Activated CD8-positive, alpha-beta T cell treated with anti-CD3 and anti-CD28 coated beads, Interleukin-2, amount 10 ng/mL, durations not matched to agents 7 days and 5 days (primary cell): ENCODE data around the gene BCORL1. TPM values are rescaled to one million over a fixed set of nuclear protein-coding genes. Genes with fewer than 3 reads are reported as not detected.

ENCODE experiments used
- ATAC-seq: fragments of 150-1000 bp; cut with Tn5 transposase; one replicate; pipeline ENCODE4 v1.10.0; 2021; ENCODE audit warnings: moderate library complexity
- CTCF ChIA-PET: fragments of 350-600 bp; sonication (Branson Sonifier 250); formaldehyde crosslinking; loops from one replicate; lab custom pipeline; 2021; ENCODE audit warnings: antibody characterized with exemption; lab: Charles Lee
- POLR2A ChIA-PET: fragments of 350-600 bp; sonication (Branson Sonifier 250); formaldehyde crosslinking; loops from one replicate; lab custom pipeline; 2021; ENCODE audit warnings: antibody characterized with exemption; lab: Charles Lee
- DNase-seq: peaks from one replicate; pipeline ENCODE4 v3.0.0-alpha.2; 2020
- H3K27ac Mint-ChIP-seq: one replicate; pipeline ENCODE4 v1.8.0; 2021; ENCODE audit warnings: mild to moderate bottlenecking, mixed read lengths
- H3K27me3 Mint-ChIP-seq: one replicate; pipeline ENCODE4 v1.8.0; 2021; ENCODE audit warnings: low read depth, mixed read lengths
- H3K36me3 Mint-ChIP-seq: one replicate; pipeline ENCODE4 v1.8.0; 2021; ENCODE audit warnings: low read depth, mixed read lengths
- H3K4me1 Mint-ChIP-seq: one replicate; pipeline ENCODE4 v1.8.0; 2021; ENCODE audit warnings: low read depth, mixed read lengths
- H3K4me3 Mint-ChIP-seq: one replicate; pipeline ENCODE4 v1.8.0; 2021; ENCODE audit warnings: mild to moderate bottlenecking, mixed read lengths
- H3K9me3 Mint-ChIP-seq: one replicate; pipeline ENCODE4 v1.8.0; 2022; ENCODE audit warnings: mixed read lengths; ENCODE audit not compliant: insufficient read depth
- total RNA-seq, 2 experiments: library from RNA; stranded (reverse); gene quantifications; one replicate each; pipeline ENCODE4 v1.2.3, GENCODE V29; 2021

BCORL1 gene, protein sequence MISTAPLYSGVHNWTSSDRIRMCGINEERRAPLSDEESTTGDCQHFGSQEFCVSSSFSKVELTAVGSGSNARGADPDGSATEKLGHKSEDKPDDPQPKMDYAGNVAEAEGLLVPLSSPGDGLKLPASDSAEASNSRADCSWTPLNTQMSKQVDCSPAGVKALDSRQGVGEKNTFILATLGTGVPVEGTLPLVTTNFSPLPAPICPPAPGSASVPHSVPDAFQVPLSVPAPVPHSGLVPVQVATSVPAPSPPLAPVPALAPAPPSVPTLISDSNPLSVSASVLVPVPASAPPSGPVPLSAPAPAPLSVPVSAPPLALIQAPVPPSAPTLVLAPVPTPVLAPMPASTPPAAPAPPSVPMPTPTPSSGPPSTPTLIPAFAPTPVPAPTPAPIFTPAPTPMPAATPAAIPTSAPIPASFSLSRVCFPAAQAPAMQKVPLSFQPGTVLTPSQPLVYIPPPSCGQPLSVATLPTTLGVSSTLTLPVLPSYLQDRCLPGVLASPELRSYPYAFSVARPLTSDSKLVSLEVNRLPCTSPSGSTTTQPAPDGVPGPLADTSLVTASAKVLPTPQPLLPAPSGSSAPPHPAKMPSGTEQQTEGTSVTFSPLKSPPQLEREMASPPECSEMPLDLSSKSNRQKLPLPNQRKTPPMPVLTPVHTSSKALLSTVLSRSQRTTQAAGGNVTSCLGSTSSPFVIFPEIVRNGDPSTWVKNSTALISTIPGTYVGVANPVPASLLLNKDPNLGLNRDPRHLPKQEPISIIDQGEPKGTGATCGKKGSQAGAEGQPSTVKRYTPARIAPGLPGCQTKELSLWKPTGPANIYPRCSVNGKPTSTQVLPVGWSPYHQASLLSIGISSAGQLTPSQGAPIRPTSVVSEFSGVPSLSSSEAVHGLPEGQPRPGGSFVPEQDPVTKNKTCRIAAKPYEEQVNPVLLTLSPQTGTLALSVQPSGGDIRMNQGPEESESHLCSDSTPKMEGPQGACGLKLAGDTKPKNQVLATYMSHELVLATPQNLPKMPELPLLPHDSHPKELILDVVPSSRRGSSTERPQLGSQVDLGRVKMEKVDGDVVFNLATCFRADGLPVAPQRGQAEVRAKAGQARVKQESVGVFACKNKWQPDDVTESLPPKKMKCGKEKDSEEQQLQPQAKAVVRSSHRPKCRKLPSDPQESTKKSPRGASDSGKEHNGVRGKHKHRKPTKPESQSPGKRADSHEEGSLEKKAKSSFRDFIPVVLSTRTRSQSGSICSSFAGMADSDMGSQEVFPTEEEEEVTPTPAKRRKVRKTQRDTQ (N-terminal part only)
- total RNA-seq = 10 to 100 TPM in 1 of 2 experiments, 1 to 10 TPM in 1; 9.7 to 10.9 TPM

DNA sequence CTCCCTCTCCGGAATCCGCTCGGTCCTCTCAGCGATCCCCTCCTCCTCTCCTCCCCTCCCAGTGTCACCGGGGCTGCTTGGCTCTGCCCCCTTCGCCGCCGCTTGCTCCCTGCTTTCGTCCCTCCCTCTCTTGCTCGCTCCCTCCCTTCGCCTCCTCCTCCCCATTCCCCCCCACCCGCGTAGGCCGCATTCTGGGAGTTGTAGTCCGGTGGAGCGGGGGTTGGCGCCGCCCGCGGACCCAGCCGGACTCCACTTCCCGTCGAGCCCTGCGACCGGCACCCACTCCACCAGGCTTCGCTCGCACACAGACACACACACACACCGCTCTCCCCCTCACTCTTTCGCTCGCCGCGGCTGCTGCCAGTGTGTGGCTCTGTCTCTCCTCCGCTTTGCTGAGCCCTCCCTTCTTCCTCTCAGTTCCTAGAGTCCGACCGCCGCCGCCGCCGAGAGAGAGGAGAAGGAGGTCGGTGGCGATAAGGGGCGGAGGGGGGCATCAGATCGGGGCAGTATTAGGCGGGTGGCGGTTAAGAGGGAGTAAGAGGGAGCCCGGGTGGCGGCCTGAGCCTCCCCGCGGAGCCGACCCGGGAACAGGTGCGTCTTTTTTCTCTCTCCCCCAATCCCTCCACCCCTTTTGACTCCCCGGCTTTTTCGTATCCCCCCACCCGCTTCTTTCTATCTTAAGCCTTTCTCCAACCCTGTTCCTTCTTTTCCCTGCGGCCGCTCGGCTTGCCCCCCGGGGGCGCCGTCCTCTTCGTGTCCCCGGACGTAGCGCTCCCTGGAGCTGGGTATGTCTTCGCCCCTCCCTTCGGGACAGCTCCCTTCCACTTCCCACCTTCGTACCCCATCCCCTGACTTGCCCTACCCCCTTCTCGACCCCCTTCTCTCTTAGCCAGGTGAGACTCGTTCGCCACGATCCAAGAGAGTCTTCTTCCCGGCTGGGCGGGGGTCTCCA, at the start of gene BCORL1:
BCORL1 (plus strand) TSS at position 336 of the 952 bp plus-strand sequence. CDS start 22,597 bp downstream, outside the sequence.
- ChIA-PET CTCF (interaction anchor here (0.7 to 1.0 kb wide), 2 partner anchors 57 to 956 kb away, joined by 3 read pairs; no protein-coding TSS in a partner anchor), POLR2A (interaction anchor here (0.7 kb wide), 3 partner anchors 11 to 184 kb away, joined by 3 to 4 read pairs (median 4); partner anchors contain the start of gene UTP14A)
- H3K4me3 Mint-ChIP-seq = no peak within 1 kb of the TSS
- ATAC-seq = peak; percentile 88
- H3K27me3 Mint-ChIP-seq = peaks cover 2% of the 10 kb centered on the region
- DNase-seq = peak; percentile 92
- H3K27ac Mint-ChIP-seq = peak within 1 kb of the TSS; percentile 80
- H3K4me1 Mint-ChIP-seq = peaks cover 27% of the 10 kb centered on the region
- H3K9me3 Mint-ChIP-seq = no peaks in the 10 kb centered on the region
- H3K36me3 Mint-ChIP-seq = no peaks in the 10 kb centered on the region

DNA sequence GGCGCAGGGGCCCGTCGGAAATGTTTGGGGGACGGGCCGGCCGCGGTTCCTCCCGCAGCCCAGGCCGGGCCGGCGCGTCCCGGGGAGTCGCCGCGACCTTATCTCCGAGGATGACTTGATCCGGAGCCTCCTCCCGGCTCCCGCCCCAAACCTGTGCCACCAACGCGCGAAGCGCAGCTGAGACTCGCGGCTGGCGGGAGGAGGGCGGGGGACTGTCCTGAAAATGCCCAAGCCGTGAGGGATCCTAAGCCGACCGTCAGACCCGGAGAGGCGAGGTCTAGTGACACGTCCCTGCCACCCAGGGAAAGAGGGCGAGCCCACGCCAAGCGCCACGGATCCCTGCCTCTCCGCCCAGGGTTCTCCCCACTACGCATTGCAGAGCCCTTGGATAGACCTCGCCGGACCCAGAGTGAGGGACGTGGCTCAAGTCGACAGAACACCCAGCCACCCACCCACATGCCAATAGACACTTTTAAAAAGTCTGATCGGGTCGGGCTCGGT, 49.6 kb upstream of the BCORL1 start:
- Mint-ChIP-seq H3K4me3 (peak overlapping the region; percentile 43), H3K27ac (no peak overlapping the region), H3K4me1 (peaks cover 5% of the 10 kb centered on the region), H3K27me3 (peaks cover 9% of the 10 kb centered on the region), H3K9me3 (no peaks in the 10 kb centered on the region), H3K36me3 (peaks cover 4% of the 10 kb centered on the region)
- POLR2A ChIA-PET = no interaction called here
- ATAC-seq (no peak), DNase-seq (no peak)
- CTCF ChIA-PET = no interaction called here

DNA sequence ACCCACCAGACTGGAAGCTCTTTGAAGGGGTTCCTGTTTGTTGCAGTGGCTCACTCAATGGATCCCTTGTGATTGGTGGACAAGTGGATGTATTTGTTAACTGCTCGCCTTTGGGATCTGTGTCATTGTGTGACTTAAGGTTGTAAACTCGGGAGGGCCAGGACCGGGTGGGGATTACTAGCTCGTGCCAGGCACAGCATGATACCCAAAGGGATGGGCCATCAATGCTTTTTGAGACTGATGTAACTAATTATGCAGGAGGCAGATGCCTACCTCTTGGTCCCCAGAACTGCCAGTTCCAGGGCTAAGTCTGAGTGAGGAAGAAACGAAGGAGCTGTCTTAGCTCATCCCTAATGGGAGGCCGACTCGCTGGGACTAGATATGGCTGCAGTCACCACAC, 48.7 kb upstream of the BCORL1 start:
- ChIA-PET POLR2A (no interaction called here), CTCF (interaction anchor here (1.6 kb wide), 1 partner anchor 8 kb away, joined by 5 read pairs; no protein-coding TSS in a partner anchor)
- H3K27ac Mint-ChIP-seq = no peak overlapping the region
- H3K4me1 Mint-ChIP-seq = peaks cover 12% of the 10 kb centered on the region
- no peaks in the 10 kb centered on the region for H3K9me3 Mint-ChIP-seq
- ATAC-seq (no peak), DNase-seq (no peak)
- peaks cover 4% of the 10 kb centered on the region for H3K36me3 Mint-ChIP-seq
- peaks cover 14% of the 10 kb centered on the region for H3K27me3 Mint-ChIP-seq
- H3K4me3 Mint-ChIP-seq = peak overlapping the region; percentile 53

DNA sequence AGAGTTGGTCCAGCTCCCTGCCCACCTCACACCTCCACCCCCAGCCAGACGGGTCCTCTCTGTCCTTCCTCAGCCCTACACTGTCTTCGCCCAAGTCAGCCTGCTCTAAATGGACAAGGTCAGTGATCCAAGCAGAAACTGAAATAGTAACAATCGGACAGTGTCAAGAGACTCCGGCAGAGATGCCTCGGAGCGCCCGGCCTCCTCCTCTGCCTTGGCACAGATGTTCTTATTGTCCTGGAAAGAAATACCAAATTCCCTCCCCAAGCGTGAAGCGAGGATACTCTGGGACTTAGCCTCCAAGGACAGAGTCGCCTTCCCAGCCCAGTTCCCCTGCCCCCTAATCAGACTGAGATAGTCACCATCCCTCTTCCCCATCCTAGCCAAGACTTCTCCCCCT, 48.0 kb upstream of the BCORL1 start:
- H3K4me1 Mint-ChIP-seq = peaks cover 12% of the 10 kb centered on the region
- POLR2A ChIA-PET = interaction anchor here (1.2 kb wide), 1 partner anchor 24 kb away, joined by 3 read pairs; no protein-coding TSS in a partner anchor
- CTCF ChIA-PET = interaction anchor here (1.6 kb wide), 1 partner anchor 9 kb away, joined by 5 read pairs; no protein-coding TSS in a partner anchor
- H3K9me3 Mint-ChIP-seq = no peaks in the 10 kb centered on the region
- H3K4me3 Mint-ChIP-seq = no peak overlapping the region
- H3K27ac Mint-ChIP-seq = no peak overlapping the region
- H3K36me3 Mint-ChIP-seq = no peaks in the 10 kb centered on the region
- DNase-seq = no peak
- no peak for ATAC-seq
- peaks cover 17% of the 10 kb centered on the region for H3K27me3 Mint-ChIP-seq

DNA sequence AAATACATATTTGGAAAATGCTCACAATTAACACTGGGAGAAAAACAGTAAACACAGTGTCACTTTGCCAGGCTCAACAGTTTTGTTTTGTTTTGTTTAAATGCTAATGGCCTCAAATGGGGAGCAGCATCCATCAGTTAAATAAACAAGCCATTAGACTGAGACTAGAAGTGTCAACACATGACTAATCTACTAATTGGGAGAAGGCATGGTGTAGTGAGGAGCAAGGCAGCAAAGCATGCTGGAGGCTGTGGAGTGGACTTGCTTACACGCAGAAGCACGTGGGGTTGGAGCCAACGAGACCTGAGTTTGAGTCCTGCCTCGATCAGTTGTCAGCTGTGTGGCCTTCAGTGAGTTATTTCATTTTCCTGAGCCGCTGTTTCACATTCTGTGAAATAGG, 47.5 kb upstream of the BCORL1 start:
- H3K4me1 Mint-ChIP-seq = peaks cover 12% of the 10 kb centered on the region
- no peaks in the 10 kb centered on the region for H3K36me3 Mint-ChIP-seq
- ATAC-seq (no peak), DNase-seq (no peak)
- H3K27me3 Mint-ChIP-seq = peaks cover 17% of the 10 kb centered on the region
- no peaks in the 10 kb centered on the region for H3K9me3 Mint-ChIP-seq
- H3K27ac Mint-ChIP-seq = no peak overlapping the region
- no peak overlapping the region for H3K4me3 Mint-ChIP-seq
- ChIA-PET POLR2A (interaction anchor here (1.2 kb wide), 1 partner anchor 23 kb away, joined by 3 read pairs; no protein-coding TSS in a partner anchor), CTCF (no interaction called here)

DNA sequence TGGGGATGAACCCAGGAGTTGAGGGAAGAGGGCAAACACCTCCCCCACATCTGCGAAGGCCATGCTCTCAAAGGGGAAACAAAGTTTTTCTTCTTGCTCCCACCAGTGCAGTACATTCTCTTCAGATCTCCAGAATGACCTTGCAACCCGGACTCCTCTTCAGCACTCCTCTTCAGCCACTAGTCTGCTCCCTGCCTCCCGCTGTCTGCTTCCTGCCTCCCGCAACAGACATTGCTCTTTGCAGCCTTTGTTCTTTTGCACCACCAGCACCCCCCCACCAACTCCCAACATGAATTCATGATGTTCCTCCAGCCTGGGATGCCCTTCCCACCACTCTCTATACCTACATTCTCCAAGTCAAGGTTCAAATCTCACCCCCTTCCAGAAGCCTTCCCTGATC, 44.4 kb upstream of the BCORL1 start:
- ChIA-PET POLR2A (no interaction called here), CTCF (no interaction called here)
- peaks cover 15% of the 10 kb centered on the region for H3K4me1 Mint-ChIP-seq
- no peaks in the 10 kb centered on the region for H3K9me3 Mint-ChIP-seq
- ATAC-seq (no peak), DNase-seq (no peak)
- H3K27ac Mint-ChIP-seq = no peak overlapping the region
- H3K4me3 Mint-ChIP-seq = no peak overlapping the region
- H3K36me3 Mint-ChIP-seq = no peaks in the 10 kb centered on the region
- peaks cover 20% of the 10 kb centered on the region for H3K27me3 Mint-ChIP-seq

DNA sequence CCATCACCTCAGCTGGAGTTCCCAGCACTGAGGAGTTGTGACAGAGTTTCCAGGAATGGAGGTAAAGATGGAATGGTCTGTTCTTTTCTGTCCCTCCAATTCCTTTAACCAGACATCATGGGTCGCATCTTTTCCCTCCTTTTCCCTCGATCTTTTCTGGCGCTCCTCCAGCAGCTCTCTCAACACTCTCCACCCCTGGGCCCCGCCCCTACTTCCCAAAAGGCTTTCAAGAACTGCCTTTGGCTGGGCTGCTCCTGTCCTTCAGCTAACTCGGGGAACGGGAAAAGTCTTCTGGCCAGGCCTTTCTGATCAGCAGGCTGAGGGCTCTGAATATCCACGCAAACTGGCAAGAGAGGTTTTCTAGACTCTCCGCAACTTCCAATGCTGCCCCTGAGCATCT, 42.4 kb upstream of the BCORL1 start:
- ChIA-PET POLR2A (no interaction called here), CTCF (no interaction called here)
- DNase-seq = no peak
- peaks cover 11% of the 10 kb centered on the region for H3K27me3 Mint-ChIP-seq
- H3K27ac Mint-ChIP-seq = no peak overlapping the region
- peaks cover 15% of the 10 kb centered on the region for H3K4me1 Mint-ChIP-seq
- no peak for ATAC-seq
- H3K4me3 Mint-ChIP-seq = no peak overlapping the region
- no peaks in the 10 kb centered on the region for H3K9me3 Mint-ChIP-seq
- H3K36me3 Mint-ChIP-seq = no peaks in the 10 kb centered on the region

DNA sequence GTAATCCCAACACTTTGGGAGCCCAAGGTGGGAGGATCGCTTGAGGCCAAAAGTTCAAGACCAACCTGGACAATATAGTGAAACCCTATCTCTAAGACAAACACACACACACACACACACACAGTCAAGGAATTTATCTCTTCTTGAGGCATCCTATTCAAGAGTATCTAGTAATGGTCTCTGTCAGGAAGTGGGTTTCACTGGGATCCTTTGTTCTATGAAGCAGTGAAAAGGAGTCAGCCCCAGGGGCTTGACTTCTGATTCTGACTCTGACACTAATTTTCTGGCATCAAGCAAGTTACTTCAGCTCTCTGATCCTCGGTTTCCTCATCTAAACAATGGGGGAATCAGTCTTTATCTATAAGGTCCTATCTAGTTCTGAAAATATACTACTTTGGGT, 41.7 kb upstream of the BCORL1 start:
- CTCF ChIA-PET = no interaction called here
- no peak overlapping the region for H3K27ac Mint-ChIP-seq
- no peak for ATAC-seq

DNA sequence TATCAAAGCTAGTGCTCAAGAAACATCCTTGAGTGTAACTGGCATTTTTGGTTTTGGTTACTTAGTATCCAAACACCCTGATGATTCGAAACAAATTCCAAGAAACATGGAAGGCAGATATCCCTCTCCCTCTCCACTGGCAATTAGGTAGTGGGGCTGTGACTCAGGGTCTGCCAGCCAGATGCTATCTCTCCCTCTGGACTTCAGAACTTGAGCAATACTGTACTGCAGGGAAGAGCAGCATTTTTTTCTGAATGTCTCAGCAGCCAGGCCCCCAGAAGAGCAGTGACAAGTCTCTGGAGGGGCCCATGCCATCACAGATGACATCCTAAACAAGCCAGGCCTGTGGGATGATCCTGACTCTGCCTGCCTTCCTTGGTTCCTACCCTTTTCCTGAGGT, 37.3 kb upstream of the BCORL1 start:
- Mint-ChIP-seq H3K9me3 (no peaks in the 10 kb centered on the region), H3K36me3 (no peaks in the 10 kb centered on the region), H3K4me1 (peaks cover 8% of the 10 kb centered on the region), H3K27ac (no peak overlapping the region), H3K4me3 (no peak overlapping the region), H3K27me3 (peaks cover 7% of the 10 kb centered on the region)
- DNase-seq = no peak
- CTCF ChIA-PET = interaction anchor here (1.9 kb wide), 1 partner anchor 19 kb away, joined by 5 read pairs; no protein-coding TSS in a partner anchor
- ATAC-seq = no peak
- POLR2A ChIA-PET = no interaction called here

More for the DNA sequence above, 41.7 kb upstream of the BCORL1 start:
- Mint-ChIP-seq H3K36me3 (no peaks in the 10 kb centered on the region), H3K4me1 (peaks cover 15% of the 10 kb centered on the region), H3K9me3 (no peaks in the 10 kb centered on the region), H3K27me3 (peaks cover 11% of the 10 kb centered on the region), H3K4me3 (no peak overlapping the region)
- DNase-seq = no peak
- POLR2A ChIA-PET = no interaction called here

DNA sequence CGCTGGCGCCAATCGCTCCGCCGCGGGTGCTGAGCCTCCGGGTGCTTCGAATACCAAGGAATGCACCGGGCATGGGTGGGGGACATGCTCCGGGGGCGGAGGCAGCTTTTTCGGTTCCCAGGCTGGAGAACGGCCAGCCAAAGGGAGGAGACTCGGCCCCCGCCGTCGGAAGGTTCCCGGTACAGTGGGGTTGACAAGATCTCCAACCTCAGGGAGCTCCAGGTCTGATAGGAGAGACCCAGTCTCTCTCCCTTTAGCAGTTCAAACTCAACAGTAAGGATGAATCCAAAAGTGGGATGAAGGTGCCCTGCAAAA, 29.1 kb upstream of the BCORL1 start:
- ChIA-PET CTCF (interaction anchor here (0.8 kb wide), 1 partner anchor 28 kb away, joined by 3 read pairs; no protein-coding TSS in a partner anchor), POLR2A (interaction anchor here (0.8 to 1.4 kb wide), 2 partner anchors 14 to 20 kb away, joined by 3 read pairs; no protein-coding TSS in a partner anchor)
- Mint-ChIP-seq H3K27me3 (peaks cover 9% of the 10 kb centered on the region), H3K9me3 (no peaks in the 10 kb centered on the region), H3K36me3 (peaks cover 2% of the 10 kb centered on the region), H3K4me3 (peak overlapping the region; percentile 48), H3K27ac (peak overlapping the region; percentile 20), H3K4me1 (peaks cover 19% of the 10 kb centered on the region)
- DNase-seq = no peak
- ATAC-seq = no peak
